Ovary (tissue), 3 donors: Measurements from ENCODE around the gene DHRS12.

Experiments used
- POLR2A ChIP-seq: fragments of 450-650 bp; IDR thresholded peaks from one replicate; pipeline ENCODE4 v1.6.1; 2017; ENCODE audit warnings: antibody characterized with exemption, mild to moderate bottlenecking, moderate library complexity
- TF ChIP-seq, protein P1 (sequence below), 3 donors: fragments of 450-650 bp in 2 of 3; fragments of 200-600 bp in 1 of 3; IDR thresholded peaks; one replicate each; pipeline versions ENCODE4 v1.5.1 to v1.8.0; 2016 to 2022; ENCODE audit warnings: antibody characterized with exemption in 3 of 3, mild to moderate bottlenecking in 1 of 3
- donor health status: DM: no; HTN: no; CAD: no.

DNA sequence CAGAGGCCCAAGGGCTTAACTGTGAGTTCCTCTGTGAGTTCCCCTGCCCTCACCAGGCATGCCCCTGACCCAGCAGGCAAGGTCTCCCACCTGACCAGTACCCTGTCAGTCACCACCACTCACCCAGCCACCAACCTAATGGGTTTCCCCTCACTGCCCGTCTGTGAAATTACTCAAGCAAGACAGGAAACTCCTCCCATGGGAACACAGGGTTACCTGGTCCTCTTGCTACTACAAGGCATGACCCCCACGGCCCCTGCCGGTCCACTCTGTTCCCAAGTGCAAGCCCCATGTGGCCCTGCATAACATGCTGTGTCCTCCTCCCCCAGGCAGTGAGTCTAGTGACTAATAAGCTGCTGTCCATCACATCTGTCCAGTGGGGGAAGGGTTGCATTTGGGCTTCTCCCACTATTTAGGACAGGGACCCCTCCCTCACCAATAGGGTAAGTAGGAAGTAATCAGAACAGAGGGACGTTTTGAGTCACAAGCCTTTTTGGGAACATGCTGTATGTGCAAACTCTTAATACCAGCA is 8.0 kb upstream of the DHRS12 start:
- TF ChIP-seq, protein P1, sequence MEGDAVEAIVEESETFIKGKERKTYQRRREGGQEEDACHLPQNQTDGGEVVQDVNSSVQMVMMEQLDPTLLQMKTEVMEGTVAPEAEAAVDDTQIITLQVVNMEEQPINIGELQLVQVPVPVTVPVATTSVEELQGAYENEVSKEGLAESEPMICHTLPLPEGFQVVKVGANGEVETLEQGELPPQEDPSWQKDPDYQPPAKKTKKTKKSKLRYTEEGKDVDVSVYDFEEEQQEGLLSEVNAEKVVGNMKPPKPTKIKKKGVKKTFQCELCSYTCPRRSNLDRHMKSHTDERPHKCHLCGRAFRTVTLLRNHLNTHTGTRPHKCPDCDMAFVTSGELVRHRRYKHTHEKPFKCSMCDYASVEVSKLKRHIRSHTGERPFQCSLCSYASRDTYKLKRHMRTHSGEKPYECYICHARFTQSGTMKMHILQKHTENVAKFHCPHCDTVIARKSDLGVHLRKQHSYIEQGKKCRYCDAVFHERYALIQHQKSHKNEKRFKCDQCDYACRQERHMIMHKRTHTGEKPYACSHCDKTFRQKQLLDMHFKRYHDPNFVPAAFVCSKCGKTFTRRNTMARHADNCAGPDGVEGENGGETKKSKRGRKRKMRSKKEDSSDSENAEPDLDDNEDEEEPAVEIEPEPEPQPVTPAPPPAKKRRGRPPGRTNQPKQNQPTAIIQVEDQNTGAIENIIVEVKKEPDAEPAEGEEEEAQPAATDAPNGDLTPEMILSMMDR (IDR thresholded peaks at IDR 0.05): no peak
- no peak for TF ChIP-seq POLR2A
